Lung (tissue), 12 donors: ENCODE results near the gene AUTS2. TPM values are rescaled to one million over a fixed set of nuclear protein-coding genes. Genes with fewer than 3 reads are reported as not detected.

Experiments used
- ATAC-seq: fragments of 200-7000 bp; cut with Tn5 transposase; one replicate; pipeline ENCODE4 v1.9.1; 2020; ENCODE audit warnings: moderate number of reproducible peaks; ENCODE audit not compliant: insufficient read depth, low FRiP score
- DNase-seq, 3 donors: peaks; one replicate each; pipeline ENCODE4 v3.0.0-alpha.2; 2013 to 2017
- H3K27ac ChIP-seq, 2 donors: one replicate each; pipeline ENCODE4 v1.5.1; 2013; ENCODE audit warnings: mild to moderate bottlenecking in 2 of 2, moderate library complexity in 2 of 2, control low read depth in 1 of 2, inconsistent platforms in 1 of 2, low read depth in 1 of 2, low read length in 1 of 2
- H3K27me3 ChIP-seq, 3 donors: one replicate each; pipeline ENCODE4 v1.5.1; 2013; ENCODE audit warnings: low read length in 2 of 3; ENCODE audit not compliant: control insufficient read depth in 3 of 3, insufficient read depth in 3 of 3
- H3K36me3 ChIP-seq, 4 donors: one replicate each; pipeline ENCODE4 v1.5.1; 2013; ENCODE audit warnings: low read length in 4 of 4, mild to moderate bottlenecking in 1 of 4, moderate library complexity in 1 of 4; ENCODE audit not compliant: control insufficient read depth in 4 of 4, insufficient read depth in 4 of 4
- H3K4me1 ChIP-seq, 5 donors: one replicate each; pipeline ENCODE4 v1.5.1; 2013; ENCODE audit warnings: low read length in 5 of 5, mild to moderate bottlenecking in 2 of 5, moderate library complexity in 1 of 5; ENCODE audit not compliant: control insufficient read depth in 5 of 5, insufficient read depth in 5 of 5
- H3K4me3 ChIP-seq: one replicate; pipeline ENCODE4 v1.5.1; 2013; ENCODE audit warnings: mild to moderate bottlenecking, control low read depth, moderate library complexity
- H3K9ac ChIP-seq, 2 donors: one replicate each; pipeline ENCODE4 v1.5.1; 2013; ENCODE audit warnings: low read length in 2 of 2, control low read depth in 1 of 2; ENCODE audit not compliant: insufficient read depth in 1 of 2
- H3K9me3 ChIP-seq, 4 donors: one replicate each; pipeline ENCODE4 v1.5.1; 2013; ENCODE audit warnings: low read length in 3 of 4, mild to moderate bottlenecking in 1 of 4, moderate library complexity in 1 of 4; ENCODE audit not compliant: control insufficient read depth in 4 of 4, insufficient read depth in 3 of 4
- WGBS, 2 donors: extraction: QIAGEN DNeasy Blood & Tissue Kit; methylation state at CpG; one replicate each; pipeline ENCODE4 v1.1.7; 2013; 5-methylcytosine and 5-hydroxymethylcytosine counted together
- polyA plus RNA-seq, 2 donors: library from polyadenylated mRNA; stranded (reverse); fragments of 200-250 nt; gene quantifications; one replicate each; pipeline ENCODE4 v1.2.1, GENCODE V29; 2013
- total RNA-seq, 2 donors: library from RNA; depleted of rRNA in 1 of 2; stranded (reverse); fragments of >200 nt in 1 of 2; gene quantifications; one replicate each; pipeline ENCODE4 v1.2.1, GENCODE V29; 2014 to 2021
- TF ChIP-seq, protein P1 (sequence below): IDR thresholded peaks from 2 replicates; pipeline ENCODE4 v1.5.1; 2012; ENCODE audit warnings: mild to moderate bottlenecking; ENCODE audit errors: control extremely low read depth, extremely low read depth
- donor health status: control.
- donor health status: control.
- donor health status: Bipolar disorder and iron deficiency.
- donor health status: healthy.
- donor health status: DM: yes; HTN: yes; CAD: no.

The AUTS2 gene
- total and polyA plus RNA-seq, 4 donors: 11.8 to 115 (median 40.6) TPM

DNA sequence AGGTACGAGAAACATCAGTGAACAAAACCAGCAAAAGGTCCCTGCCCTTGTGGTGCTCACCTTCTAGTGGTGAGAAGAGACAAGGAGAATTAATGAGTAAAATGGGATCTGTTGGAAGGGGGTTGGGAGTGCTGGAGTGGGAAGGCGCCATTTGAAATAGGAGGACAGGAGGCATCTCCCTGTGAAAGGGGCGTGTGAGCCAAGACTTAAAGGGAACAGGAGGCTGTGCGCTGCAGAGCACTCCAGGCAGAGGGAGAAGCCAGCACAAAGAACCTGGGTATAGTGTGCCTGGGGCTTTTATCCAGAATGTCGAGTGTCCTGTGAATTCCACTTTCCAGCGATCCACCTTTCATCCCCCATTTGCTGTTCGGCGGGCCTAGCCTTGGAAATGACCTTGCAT is 1035.8 kb downstream of the AUTS2 start:
- DNase-seq: no peak
- 93 to 96% methylated on average over 8 of the region's 8 CpGs for WGBS, 2 donors
- H3K27me3 ChIP-seq: no peaks in the 10 kb centered on the region
- H3K27ac ChIP-seq: no peak overlapping the region
- no peak overlapping the region for H3K4me3 ChIP-seq
- no peak for ATAC-seq
- H3K36me3 ChIP-seq: no peaks in the 10 kb centered on the region
- H3K9ac ChIP-seq: no peak overlapping the region
- peaks cover 0 to 36% (median 10%) of the 10 kb centered on the region in 5 donors for H3K4me1 ChIP-seq
- TF ChIP-seq, protein P1, sequence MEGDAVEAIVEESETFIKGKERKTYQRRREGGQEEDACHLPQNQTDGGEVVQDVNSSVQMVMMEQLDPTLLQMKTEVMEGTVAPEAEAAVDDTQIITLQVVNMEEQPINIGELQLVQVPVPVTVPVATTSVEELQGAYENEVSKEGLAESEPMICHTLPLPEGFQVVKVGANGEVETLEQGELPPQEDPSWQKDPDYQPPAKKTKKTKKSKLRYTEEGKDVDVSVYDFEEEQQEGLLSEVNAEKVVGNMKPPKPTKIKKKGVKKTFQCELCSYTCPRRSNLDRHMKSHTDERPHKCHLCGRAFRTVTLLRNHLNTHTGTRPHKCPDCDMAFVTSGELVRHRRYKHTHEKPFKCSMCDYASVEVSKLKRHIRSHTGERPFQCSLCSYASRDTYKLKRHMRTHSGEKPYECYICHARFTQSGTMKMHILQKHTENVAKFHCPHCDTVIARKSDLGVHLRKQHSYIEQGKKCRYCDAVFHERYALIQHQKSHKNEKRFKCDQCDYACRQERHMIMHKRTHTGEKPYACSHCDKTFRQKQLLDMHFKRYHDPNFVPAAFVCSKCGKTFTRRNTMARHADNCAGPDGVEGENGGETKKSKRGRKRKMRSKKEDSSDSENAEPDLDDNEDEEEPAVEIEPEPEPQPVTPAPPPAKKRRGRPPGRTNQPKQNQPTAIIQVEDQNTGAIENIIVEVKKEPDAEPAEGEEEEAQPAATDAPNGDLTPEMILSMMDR: no peak
- no peaks in the 10 kb centered on the region for H3K9me3 ChIP-seq

DNA sequence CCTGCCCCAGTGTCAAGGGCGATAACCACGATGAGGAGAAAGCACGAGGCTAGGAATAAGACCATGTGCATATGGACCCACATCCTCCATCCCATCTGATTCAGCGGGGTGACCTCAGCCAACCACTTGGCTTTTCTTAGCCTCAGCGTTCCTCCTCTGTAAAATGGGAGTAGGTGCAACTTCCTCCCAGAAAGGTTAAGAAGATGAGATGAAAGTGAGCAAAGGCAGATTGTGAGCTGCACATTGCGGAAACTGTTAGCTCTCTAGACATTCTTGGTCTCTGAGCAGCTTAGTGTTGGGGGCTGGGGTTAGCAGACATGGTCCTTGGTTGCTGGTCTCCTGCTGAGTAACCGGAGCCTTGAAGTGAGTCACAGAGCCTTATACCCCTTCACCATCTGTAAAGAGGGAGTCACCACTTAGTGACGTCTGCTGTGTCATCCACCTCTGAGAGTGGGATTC is 1036.4 kb downstream of the AUTS2 start:
- H3K9ac ChIP-seq: no peak overlapping the region
- WGBS, 2 donors: 94% methylated on average over 8 of the region's 8 CpGs
- H3K27ac ChIP-seq: no peak overlapping the region
- ATAC-seq (no peak), DNase-seq (no peak)
- no peaks in the 10 kb centered on the region for H3K27me3 ChIP-seq
- H3K9me3 ChIP-seq: no peaks in the 10 kb centered on the region
- H3K4me3 ChIP-seq: no peak overlapping the region
- no peaks in the 10 kb centered on the region for H3K36me3 ChIP-seq
- TF ChIP-seq, protein P1: no peak
- peaks cover 0 to 36% (median 9%) of the 10 kb centered on the region in 5 donors for H3K4me1 ChIP-seq

DNA sequence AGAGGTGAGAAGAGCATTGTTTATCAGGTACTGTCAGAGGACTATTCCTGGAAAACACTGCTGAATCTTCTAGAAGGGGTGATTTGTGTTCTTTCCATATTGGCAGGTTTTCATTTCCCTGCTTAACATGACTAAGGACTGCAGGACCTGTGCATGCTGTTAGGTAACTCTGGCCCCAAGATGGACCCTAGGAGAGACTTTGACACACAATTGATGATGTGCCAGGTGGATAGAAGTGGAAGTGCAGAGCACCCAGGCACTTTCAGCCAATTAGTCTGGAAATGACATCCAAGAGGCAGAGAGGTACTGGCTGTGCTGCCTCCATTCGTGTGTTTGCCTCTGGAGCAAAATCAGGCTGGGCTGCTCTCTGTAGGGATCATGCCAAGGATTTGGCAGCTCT is 1037.4 kb downstream of the AUTS2 start:
- H3K9me3 ChIP-seq: no peaks in the 10 kb centered on the region
- WGBS, 2 donors: 89 to 95% methylated on average over 1 of the region's 1 CpG

More for the DNA sequence above, 1037.4 kb downstream of the AUTS2 start:
- Histone ChIP-seq H3K4me3 (no peak overlapping the region), H3K27me3 (no peaks in the 10 kb centered on the region), H3K36me3 (no peaks in the 10 kb centered on the region), H3K9ac (no peak overlapping the region), H3K27ac (no peak overlapping the region), H3K4me1 (peaks cover 0 to 27% (median 0%) of the 10 kb centered on the region in 5 donors)
- TF ChIP-seq, protein P1: no peak
- no peak for ATAC-seq
- no peak for DNase-seq
